HG02943 (cell line): ENCODE data around the gene AUTS2.

Experiments used
- ATAC-seq: cut with Tn5 transposase; IDR thresholded peaks from one replicate; pipeline ENCODE4 v1.9.1; 2021; ENCODE audit warnings: mild to moderate bottlenecking, low read depth, moderate library complexity; ENCODE audit not compliant: unreplicated experiment

The AUTS2 gene

DNA sequence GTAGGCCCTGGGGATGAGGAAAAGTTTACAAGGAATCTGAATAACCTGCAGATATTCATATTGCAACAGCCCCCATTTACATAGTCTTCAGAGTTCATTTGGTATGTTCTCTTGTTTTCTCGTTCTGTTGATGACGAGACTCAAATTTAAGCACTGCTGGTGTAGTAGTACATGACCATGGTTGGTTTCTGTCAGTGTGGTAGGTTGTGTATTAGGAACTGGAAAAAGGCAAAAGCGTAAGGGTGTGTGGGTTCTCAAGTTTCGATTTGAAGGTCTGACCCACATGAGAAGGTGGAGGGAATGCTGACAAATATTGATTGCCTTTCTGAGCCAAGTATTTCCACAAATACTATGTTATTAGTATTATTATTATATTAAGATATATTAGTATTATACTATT lies 151.7 kb downstream of the AUTS2 start:
- ATAC-seq = no peak

DNA sequence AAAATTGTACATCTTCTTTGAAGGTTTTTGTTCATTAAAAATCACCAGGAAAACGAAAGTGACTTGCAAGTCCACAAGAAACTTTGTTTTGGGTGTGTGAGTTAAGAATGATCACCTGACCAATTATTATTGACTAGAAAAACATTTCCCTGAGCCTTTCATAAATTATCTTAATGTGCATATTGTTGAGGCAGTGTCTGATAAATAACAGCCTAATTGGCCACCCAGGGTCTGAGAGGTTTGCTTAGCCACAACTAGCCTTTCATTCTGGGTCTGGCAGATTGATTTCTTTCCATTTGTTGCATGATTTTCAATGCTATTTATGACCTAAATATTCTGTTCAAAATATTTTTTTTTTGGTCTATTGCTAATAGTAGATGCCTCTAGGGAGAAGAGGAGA lies 152.8 kb downstream of the AUTS2 start:
- no peak for ATAC-seq

DNA sequence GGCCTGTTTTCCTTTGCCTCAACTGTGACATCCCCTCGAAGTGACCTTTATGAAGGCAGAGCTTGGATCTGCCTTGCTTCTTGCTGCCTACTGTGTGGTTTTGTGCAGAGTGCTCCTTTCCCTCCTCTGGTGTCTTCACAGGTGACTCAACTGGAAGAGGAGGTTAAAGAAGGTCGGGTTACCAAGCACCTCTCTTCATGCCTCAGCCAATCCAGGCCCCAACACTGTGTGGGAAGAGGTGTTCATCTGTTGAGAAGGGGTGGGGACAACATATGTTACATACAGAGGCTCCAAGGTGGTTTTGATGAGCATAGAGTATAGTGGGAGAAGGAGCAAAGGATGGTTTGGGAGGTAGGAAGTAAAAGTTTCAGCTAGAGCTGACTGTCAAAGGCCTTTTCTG lies 155.7 kb downstream of the AUTS2 start:
- ATAC-seq = no peak

DNA sequence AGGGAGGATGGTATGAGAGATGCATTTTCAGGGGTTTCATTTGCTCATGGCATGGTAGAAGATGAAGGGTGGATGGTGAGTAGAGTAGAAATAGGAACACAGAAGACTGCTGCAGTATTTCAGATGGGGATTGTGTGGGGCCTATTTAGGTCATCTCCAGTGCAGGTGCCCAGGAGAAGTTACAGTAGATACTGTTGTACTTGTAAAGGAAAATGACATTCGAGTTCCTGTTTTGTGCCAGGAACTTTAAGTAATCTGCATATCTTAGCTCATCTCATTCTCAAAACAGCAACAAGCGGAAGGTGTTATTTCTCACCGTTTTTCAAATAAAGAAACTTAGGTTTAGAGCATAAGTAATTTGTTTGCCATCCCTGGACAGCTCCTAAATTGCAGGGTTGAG lies 156.2 kb downstream of the AUTS2 start:
- no peak for ATAC-seq

DNA sequence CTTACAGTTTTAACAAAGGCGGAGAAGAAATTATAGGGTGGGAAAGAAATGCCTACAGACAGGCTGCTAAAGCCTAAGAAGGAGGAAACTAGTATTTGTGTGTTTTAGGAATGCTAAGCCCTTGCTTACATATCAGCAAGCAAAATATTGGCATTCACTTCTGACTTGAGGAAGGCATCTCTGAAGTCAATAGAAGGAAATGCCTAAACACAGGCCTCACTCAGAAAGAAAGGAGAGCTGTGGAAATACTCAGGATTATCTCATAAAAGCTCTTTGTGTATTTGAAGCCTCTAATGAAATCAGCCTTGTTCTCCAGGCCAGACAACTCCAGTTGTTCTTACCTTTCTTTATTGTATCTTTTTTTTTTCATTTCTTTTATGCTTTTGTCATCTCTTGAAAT lies 158.0 kb downstream of the AUTS2 start:
- no peak for ATAC-seq

DNA sequence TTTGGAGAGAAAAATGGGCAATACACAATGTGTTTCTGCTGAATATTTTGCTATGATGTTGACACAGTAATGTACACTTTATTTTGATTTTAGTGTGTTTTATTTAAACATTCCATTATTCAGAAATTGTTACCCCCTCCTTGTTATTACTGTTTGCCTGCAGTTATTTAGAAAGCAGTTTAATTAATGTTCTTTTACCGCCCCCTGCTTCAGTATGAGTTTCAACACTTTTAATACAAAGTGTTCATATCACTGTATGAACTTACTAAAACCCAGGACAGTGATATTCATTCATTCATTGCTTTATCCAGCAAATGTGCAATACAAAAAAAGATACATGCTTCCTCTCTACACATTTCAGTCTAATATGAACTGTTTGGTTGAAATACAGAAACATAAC lies 159.3 kb downstream of the AUTS2 start:
- ATAC-seq = no peak

DNA sequence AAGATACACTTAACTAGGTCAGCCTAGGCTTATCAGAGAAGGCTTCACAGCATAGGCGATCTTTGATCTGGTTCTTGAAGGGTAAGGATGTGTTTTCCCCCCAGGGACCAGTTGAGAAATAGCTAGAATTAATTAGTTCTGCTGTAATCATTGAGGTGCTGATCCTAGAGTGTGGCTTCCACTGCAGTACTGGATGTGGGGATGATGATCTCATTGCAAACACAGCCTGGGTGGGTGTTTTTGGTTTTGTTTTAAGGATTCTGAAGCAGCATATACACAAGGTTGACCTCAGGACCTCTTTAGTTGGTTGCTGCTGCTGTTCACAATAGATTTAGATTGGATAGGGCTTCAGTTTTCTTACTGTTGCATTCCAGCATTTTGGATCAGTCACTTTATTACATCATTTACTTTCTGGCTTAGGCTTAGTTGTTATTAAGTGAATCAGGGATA lies 159.7 kb downstream of the AUTS2 start:
- ATAC-seq = no peak

DNA sequence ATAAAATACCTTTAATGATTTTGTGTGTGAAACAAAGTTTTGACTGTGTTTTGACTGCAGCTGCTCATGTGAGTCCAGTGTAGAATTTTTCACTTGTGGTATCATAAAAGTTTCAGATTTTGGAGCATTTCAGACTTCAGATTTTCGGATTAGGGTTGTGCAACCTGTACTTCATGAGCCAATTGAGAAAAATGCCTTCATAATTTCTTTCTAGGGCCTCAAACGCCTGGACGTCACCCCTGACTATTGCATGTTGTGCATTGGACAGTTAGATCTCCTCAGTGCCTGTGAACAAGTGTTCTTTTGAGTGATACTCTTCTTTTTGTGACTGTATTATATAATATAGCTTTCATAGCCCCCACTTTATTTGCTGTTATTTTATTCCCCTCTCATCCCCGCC lies 161.1 kb downstream of the AUTS2 start:
- no peak for ATAC-seq

DNA sequence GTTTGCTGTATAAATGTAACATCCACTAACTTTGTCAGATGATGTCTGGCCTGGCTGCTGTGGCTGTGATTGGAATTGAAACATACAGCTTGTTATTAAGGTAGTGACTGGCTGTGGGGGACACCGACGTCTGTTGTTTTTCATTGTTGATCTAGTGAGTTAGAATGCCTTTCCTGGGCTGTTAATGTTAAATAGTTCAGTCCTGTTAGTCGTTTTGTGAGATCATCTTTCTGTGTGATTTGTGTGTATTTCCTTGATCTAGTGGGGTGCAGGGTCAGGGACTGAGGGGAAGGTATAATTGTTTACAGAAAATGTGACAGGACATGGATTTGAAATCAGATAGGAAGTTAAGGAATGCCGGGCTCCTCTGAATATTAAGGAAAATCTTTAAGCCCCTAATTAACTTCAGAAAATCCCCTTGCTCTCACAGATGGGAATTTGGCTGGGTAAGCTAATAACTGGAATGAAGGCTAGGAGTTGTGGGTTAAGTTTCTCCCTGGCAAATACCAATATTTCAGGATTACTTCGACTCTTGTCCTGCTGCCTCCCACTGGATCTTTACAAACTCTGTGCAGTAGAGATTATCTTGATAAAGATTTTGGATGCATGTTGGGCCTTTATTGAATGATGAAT lies 163.1 kb downstream of the AUTS2 start:
- no peak for ATAC-seq

DNA sequence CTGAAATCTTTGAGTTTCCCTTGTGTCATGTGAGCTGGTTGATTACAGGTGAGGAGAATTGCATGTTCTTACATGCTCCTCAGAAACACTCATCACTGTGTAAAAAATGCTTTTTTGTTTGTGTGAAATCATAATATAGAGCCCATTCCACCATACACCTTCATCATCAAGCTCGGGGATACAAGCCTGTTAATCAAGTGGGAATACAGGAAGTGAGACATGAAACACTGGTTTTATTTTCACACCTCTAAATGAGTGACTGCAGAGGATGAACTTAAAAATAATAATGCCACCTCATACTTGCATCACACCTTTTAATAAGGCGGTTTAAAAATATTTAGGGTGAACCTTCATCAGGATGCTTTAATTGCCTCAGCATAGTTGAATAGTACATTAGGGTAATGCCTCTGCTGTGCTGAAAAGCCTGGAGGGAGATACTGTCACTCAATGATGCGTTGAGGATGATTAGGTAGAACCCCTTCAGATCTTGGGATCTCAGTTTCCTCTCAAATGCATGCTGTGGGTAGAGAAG lies 164.6 kb downstream of the AUTS2 start:
- ATAC-seq = no peak

DNA sequence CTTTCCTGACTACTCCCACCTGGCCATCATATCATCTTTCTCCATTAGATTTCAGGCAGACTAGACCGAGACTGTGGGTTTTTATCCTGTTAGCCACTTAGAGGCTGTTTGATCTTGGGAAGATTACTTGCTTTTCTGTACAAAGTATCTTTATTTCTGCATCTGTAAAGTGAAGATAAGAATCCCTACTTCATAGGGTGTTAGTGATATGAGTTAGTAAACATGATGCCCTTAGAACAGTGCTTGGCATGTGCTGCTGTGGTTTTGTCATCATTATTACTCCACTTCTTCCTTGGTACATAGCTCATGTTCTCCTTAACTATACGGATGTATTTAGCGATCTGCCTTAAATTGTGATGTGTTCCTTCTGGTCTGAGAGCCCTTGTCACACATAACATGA lies 165.2 kb downstream of the AUTS2 start:
- no peak for ATAC-seq

DNA sequence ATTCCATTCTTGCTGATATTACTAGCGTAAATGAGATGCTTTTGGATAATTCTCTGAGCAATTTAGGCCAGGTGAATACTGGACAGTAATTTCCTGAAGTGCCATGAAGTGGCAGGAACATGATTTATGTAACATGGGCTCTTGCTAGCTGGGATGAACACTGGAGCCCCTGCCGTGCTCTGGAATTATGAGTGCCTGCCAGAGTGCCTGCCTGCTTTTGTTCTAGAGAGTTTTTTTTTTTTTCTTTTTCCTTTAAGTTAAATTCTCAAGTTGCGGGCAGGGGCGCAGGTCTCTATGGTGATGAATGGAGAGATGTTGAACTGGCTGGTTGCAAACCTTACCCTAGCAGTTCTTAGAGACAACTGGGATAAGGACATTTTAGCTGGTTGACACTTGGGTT lies 165.9 kb downstream of the AUTS2 start:
- no peak for ATAC-seq

DNA sequence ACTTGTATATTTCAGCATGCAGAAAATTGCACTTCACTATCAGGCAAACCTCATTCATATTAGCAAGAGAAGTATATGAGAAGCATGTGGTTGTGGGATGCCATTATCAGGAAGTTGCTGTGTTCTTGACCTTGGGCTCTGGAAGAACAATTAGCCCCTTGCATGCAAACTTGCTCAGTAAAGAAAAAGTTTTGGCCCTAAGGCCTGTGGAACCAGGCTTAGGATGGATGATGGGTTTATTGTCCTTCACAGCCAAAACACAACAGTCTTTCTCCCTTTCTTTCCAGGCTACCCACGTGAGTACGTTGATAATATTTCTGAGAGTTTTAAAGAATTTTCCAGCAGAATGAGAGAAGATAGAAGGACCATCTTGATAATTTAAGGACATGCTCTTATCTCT lies 166.4 kb downstream of the AUTS2 start:
- ATAC-seq = no peak

DNA sequence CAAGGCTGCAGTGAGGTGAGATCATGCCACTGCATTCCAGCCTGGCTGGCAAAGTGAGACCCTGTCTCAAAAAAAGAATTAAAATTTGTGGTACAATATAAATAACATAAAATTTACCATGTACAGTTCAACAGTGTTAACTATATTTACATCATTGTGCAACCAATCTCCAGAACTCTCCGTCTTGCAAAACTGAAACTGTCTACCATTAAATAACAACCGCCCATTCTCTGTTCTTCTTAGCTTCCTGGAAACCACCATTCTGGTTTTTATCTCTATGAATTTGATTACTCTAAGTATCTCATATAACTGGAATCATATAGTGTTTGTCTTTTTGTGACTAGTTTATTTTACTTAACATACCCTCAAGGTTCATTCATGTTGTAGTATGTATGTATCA lies 167.6 kb downstream of the AUTS2 start:
- no peak for ATAC-seq

DNA sequence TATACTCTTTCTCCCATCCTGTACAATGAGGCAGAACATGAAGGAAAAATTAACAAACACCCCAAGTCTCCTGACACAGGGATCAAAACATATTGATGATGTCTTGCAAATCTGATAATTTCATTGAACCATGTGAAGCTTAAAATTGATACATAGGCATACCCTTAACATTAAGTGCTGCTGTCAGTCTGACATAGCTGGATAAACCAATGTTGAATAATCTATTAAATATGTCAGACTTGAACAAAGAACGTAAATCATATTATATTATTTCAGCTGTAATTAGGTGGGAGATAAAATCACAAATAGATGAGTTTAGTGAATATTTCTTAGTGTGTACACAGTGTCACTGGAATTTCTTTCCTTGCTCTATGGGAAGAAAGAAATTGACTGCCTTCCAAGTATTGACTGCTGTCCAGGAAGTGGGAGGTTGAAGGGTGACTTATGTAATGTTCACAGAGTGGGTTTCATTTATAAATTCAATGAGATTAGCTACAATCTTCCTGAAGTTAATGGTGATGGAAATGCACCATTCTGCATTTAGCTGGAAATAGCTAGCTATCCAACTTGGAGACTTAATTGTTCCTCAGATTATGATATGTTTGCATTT lies 170.8 kb downstream of the AUTS2 start:
- ATAC-seq = no peak

DNA sequence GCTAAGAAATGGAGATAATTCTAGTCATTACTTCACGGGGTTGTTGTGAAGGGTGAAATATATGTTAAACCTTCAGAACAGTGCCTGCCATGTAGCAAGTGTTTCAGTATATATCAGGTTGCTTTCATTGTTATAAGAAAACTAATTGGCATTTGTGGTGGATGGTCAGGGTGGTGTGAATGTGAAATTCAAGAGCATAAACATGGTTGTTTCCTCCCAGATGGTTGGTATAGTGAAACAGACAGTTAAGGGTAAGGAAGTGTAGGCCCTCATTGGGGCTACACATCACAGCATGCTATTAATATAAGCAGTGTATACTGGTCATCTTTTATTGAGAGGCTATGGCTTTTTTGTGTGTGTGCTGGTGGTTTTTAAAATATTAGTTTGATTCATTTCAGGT lies 171.6 kb downstream of the AUTS2 start:
- ATAC-seq = no peak

DNA sequence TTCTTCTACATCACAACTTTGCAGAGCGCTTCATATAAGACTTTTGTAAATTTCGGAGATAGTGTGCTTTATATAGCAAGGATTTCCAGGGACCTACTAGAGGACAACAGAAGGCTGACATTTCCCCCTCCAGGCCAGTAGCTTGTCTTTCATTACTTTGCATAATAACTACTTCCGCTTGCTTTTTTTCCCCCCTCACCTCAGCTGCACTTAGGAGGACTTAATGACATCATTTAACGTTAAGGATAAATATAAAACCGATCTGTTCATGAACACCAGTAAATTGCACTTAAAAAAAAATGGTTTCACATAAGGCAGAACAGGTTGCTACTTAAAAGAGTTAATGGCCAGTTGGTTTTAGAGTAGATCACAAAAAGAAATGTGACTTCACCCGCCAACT lies 172.3 kb downstream of the AUTS2 start:
- no peak for ATAC-seq

DNA sequence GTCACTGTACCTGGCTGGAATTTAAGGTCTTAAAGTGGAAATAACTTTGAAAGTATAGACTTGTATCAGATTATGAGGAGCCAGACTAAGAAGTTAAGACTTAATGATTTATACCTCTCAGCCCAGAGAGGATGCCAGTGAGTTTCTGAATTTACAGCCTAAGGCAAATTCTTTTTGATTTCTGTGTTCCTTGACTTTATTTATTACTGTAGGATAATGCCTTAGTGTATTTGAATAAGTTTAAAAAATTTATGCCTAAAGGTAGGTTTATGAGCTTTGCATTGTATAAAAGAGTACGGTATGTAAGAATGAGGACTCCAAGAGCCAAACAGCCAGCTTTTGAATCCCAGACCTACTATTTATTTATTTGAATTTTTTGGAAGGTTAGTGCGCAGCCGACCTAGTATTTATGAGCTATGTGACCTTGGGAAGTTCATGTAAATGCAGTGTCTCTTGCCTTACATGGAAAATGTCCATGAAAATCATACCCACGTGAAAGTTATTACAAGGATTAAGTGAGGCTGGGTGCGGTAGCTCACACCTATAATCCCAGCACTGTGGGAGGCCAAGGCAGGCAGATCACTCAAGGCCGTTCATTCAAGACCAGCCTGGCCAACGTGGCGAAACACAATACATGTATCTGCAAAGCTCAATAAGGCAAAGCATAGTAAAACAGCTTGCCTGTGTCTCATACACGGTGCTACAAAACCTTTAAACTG lies 174.6 kb downstream of the AUTS2 start:
- ATAC-seq = no peak

DNA sequence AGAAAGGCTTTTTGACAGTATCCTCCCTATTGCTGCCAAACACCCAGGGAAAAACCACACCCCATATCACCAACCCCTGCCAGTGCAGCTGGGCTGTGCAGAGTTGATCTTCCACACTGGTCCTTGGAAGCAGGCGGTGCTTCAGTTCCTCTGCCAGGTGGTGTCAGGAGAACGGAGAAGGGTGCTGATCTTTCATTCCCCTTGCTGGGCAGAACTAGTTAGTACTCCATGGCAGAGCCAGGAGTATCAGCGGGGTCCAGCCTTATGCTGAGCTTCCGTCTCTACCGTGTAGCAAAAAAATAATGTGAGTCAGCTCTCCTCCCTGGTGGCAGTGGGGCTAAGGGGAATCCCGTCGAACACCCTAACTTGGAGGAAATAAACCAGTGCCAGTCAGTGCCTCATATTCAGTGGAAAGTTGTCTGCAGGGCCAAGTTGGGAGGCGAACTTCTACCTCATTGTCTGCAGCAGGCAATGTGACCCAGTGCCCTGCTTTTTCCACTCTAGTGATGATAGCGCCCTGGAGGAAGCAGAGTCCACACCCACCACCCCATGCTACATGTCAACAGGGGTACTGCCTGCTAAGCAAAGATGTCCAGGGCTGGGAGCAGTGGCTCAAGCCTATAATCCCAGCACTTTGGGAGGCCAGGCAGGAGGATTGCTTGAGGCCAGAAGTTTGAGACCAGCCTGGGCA lies 175.4 kb downstream of the AUTS2 start:
- no peak for ATAC-seq

DNA sequence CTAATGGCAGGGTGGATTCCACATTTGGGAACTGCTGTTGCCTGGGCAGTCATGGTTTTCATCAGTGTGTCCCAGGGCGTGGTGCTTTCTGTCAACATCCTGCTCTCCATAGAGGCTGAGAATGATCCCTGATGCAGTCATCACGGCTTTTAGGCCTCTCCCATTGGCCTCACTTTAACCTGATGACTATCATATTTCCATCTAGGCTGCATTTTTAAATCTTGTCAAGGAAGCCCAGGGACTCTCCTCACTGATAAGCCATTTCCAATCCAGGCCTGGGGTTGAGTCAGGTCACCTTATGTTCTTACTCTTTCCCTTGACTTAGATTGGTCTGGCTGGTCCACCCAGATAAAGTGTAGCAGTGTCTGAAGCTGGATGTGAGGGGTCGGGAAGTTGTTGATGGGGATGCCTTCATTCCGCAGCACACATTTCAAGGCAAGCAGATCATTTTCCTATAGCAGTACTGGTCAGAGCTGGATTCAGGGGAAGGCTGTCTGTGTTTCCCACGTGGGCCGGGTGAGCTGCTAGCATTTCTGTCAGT lies 177.0 kb downstream of the AUTS2 start:
- ATAC-seq = no peak

DNA sequence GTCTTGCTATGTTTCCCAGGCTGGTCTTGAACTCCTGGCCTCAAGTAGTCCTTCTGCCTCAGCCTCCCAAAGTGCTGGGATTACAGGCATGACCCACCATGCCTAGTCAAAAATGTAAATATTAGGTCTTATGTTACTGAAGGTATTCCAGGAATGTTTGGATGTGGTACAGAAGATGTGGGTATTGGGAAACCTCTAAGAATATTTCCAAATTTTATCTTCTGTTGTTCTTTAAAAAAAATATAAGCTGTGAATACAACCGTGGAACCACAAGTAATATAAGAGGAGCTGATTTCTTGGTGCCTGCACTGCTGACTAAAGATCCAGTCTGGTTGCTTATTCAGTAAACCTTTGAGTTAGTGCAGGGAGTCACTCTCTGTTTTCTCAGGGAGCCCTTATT lies 178.3 kb downstream of the AUTS2 start:
- ATAC-seq = no peak
